Measurements from ENCODE around the gene RAMP2. TPM values are rescaled to one million over a fixed set of nuclear protein-coding genes. Genes with fewer than 3 reads are reported as not detected.

The RAMP2 gene
- total and polyA plus RNA-seq, 2 of the 13 experiments (the other 11 are each of a cell fraction or from before 2014, with no cell fraction given) = 1.4 to 5.2 TPM

DNA sequence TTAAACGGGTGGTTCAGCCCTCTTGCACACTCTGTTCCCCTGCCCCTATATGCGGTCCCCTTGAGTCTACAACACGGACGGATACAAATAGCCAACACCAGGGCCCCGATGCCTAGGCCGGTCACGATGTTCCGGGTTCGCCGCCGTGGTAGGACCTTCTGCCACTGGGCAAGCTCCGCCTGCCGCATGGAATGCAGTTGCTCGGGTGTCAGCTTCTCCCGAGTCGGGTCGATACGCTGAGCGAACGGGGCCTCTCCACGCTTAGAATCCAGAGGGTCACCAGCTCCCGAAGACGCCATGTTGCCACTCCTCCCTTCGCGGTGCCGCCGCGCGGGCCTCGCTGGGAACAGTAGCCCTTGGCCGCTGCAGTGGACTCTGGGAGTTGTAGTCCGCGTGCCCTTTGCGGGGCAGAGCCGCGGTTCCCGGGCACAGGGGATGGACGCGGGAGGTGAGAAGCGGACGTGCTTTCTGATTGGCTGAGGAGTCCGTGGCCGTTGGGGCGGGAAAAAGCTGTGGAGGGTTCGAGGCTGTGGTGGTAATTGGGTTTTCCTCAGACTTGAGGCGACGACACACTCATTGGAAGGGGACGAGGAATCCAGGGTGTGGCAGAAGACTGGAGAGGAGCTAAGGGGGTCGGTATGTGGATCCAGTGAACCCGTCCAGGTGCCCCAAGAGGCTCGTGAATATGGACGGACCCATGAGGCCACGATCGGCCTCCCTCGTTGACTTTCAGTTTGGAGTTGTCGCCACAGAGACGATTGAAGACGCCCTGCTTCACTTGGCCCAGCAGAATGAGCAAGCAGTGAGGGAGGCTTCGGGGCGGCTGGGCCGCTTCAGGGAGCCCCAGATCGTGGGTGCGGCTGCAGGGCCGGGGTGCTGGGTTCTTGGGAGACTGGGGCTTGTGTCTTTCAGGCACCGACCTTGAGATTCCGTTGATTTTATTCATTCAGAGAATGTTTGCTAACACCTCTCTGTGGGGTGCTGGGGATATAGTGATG, 37.7 kb downstream of the RAMP2 start, which contains the start of the genes CNTD1 and COA3 (continued):
- TF ChIP-seq PLSCR1 (CRISPR knock-in tag; IDR thresholded peaks at IDR 0.05; ENCODE audit: borderline replicate concordance) (peak; percentile 86; the same call in 1 of the 2 replicates), CEBPB (IDR thresholded peaks at IDR 0.05; ENCODE audit: borderline replicate concordance, low read depth, low read length) (no peak), ZNF891 (CRISPR knock-in tag; IDR thresholded peaks at IDR 0.05) (peak; percentile 76), ZNF569 (CRISPR knock-in tag; IDR thresholded peaks at IDR 0.05; ENCODE audit: borderline replicate concordance) (no peak; the same call in 1 of the 2 replicates), ZNF724P (CRISPR knock-in tag; IDR thresholded peaks at IDR 0.05; ENCODE audit: borderline replicate concordance) (peak; percentile 86; the same call in 1 of the 2 replicates), KLF11 (CRISPR knock-in tag; IDR thresholded peaks at IDR 0.05) (peak; percentile 96), ZFX (CRISPR knock-in tag; IDR thresholded peaks at IDR 0.05; ENCODE audit: low read depth) (peak; percentile 99), SNAPC2 (CRISPR knock-in tag; IDR thresholded peaks at IDR 0.05) (peak; percentile 79; the same call in 1 of the 2 replicates), SOX13 (IDR thresholded peaks at IDR 0.05) (no peak), SOX13 (CRISPR knock-in tag; conservative IDR thresholded peaks at IDR 0.05 in 1 of 2, IDR thresholded peaks at IDR 0.05 in 1 of 2) (peak in 1 of 2 experiments; percentile 56; a peak in 1 of 4 replicates), RFX5 (IDR thresholded peaks at IDR 0.05; ENCODE audit: low read depth, low read length) (no peak), SIN3A (IDR thresholded peaks at IDR 0.05; ENCODE audit: borderline replicate concordance, low read depth, low read length) (peak; percentile 88; the same call in 1 of the 2 replicates), ZKSCAN5 (CRISPR knock-in tag; IDR thresholded peaks at IDR 0.05) (peak; percentile 80), ZNF263 (CRISPR knock-in tag; IDR thresholded peaks at IDR 0.05) (peak; percentile 30; the same call in 1 of the 2 replicates), HOXA9 (CRISPR knock-in tag; IDR thresholded peaks at IDR 0.05; ENCODE audit: borderline replicate concordance) (peak; percentile 54; the same call in 1 of the 2 replicates), SMC3 (IDR thresholded peaks at IDR 0.05; ENCODE audit: low read length) (no peak), ZNF20 (CRISPR knock-in tag; IDR thresholded peaks at IDR 0.05) (no peak), MIER3 (CRISPR knock-in tag; IDR thresholded peaks at IDR 0.05; ENCODE audit: borderline replicate concordance) (peak; percentile 97), ZMYM4 (CRISPR knock-in tag; IDR thresholded peaks at IDR 0.05) (peak; percentile 86), ZFP41 (CRISPR knock-in tag; IDR thresholded peaks at IDR 0.05; ENCODE audit: borderline replicate concordance) (no peak), ZNF446 (CRISPR knock-in tag; IDR thresholded peaks at IDR 0.05) (peak; percentile 94)
- TF ChIP-seq, protein P1, sequence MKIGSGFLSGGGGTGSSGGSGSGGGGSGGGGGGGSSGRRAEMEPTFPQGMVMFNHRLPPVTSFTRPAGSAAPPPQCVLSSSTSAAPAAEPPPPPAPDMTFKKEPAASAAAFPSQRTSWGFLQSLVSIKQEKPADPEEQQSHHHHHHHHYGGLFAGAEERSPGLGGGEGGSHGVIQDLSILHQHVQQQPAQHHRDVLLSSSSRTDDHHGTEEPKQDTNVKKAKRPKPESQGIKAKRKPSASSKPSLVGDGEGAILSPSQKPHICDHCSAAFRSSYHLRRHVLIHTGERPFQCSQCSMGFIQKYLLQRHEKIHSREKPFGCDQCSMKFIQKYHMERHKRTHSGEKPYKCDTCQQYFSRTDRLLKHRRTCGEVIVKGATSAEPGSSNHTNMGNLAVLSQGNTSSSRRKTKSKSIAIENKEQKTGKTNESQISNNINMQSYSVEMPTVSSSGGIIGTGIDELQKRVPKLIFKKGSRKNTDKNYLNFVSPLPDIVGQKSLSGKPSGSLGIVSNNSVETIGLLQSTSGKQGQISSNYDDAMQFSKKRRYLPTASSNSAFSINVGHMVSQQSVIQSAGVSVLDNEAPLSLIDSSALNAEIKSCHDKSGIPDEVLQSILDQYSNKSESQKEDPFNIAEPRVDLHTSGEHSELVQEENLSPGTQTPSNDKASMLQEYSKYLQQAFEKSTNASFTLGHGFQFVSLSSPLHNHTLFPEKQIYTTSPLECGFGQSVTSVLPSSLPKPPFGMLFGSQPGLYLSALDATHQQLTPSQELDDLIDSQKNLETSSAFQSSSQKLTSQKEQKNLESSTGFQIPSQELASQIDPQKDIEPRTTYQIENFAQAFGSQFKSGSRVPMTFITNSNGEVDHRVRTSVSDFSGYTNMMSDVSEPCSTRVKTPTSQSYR (CRISPR knock-in tag; IDR thresholded peaks at IDR 0.05; ENCODE audit: borderline replicate concordance) = no peak; the same call in 1 of the 2 replicates
- TF ChIP-seq, protein P2, sequence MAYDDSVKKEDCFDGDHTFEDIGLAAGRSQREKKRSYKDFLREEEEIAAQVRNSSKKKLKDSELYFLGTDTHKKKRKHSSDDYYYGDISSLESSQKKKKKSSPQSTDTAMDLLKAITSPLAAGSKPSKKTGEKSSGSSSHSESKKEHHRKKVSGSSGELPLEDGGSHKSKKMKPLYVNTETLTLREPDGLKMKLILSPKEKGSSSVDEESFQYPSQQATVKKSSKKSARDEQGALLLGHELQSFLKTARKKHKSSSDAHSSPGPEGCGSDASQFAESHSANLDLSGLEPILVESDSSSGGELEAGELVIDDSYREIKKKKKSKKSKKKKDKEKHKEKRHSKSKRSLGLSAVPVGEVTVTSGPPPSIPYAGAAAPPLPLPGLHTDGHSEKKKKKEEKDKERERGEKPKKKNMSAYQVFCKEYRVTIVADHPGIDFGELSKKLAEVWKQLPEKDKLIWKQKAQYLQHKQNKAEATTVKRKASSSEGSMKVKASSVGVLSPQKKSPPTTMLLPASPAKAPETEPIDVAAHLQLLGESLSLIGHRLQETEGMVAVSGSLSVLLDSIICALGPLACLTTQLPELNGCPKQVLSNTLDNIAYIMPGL (CRISPR knock-in tag; IDR thresholded peaks at IDR 0.05; ENCODE audit: borderline replicate concordance in 1 of 2, low read depth in 1 of 2) = peak; percentile 93 to 94
